H1 (cell line): ENCODE measurements around the gene DCTN1. TPM values are rescaled to one million over a fixed set of nuclear protein-coding genes. Genes with fewer than 3 reads are reported as not detected.
A peak's percentile ranks its signal among the peaks of the same experiment; 100 is the strongest.

ENCODE experiments used
- CTCF ChIA-PET: fragments of 300-600 bp; sonication (Branson Sonifier 250); formaldehyde crosslinking; loops from one replicate; lab custom pipeline; 2021; ENCODE audit not compliant: partially characterized antibody; lab: Charles Lee
- POLR2A ChIA-PET: fragments of 300-600 bp; sonication (Branson Sonifier 250); formaldehyde crosslinking; loops from one replicate; lab custom pipeline; 2021; ENCODE audit warnings: inconsistent platforms; ENCODE audit not compliant: partially characterized antibody; lab: Charles Lee
- DNase-seq, 2 experiments: peaks; one replicate each; pipeline versions ENCODE4 v3.0.0 to v3.0.0-alpha.2; 2010 to 2022; ENCODE audit warnings: low spot score in 2 of 2, low read depth in 1 of 2, mixed read lengths in 1 of 2
- FAIRE-seq: peaks from 2 replicates; lab custom pipeline; 2011; peaks lifted over from hg19 to GRCh38; lab: Jason Lieb, UNC
- H2AFZ ChIP-seq: 2 replicates; pipeline ENCODE4 v1.8.1; 2012; ENCODE audit warnings: low read length, inconsistent platforms
- H2AK5ac ChIP-seq: 2 replicates; pipeline ENCODE4 v1.6.1; 2013; ENCODE audit warnings: low read depth, low read length
- H2BK120ac ChIP-seq: replicated peaks from 2 replicates; pipeline ENCODE3; 2013; ENCODE audit warnings: low read depth, low read length, inconsistent platforms
- H2BK12ac ChIP-seq: 2 replicates; pipeline ENCODE4 v1.6.1; 2013; ENCODE audit warnings: low read depth, low read length
- H2BK15ac ChIP-seq: 2 replicates; pipeline ENCODE4 v1.6.1; 2013; ENCODE audit warnings: low read length
- H2BK20ac ChIP-seq: 2 replicates; pipeline ENCODE4 v1.6.1; 2013; ENCODE audit warnings: low read length
- H2BK5ac ChIP-seq: 2 replicates; pipeline ENCODE4 v1.6.1; 2013; ENCODE audit warnings: low read depth, low read length
- H3K14ac ChIP-seq: 2 replicates; pipeline ENCODE4 v1.6.1; 2013; ENCODE audit warnings: inconsistent platforms; ENCODE audit not compliant: insufficient read length
- H3K18ac ChIP-seq: 2 replicates; pipeline ENCODE4 v1.6.1; 2013; ENCODE audit warnings: low read length; ENCODE audit errors: extremely low read depth
- H3K23ac ChIP-seq: 2 replicates; pipeline ENCODE4 v1.6.1; 2013; ENCODE audit warnings: inconsistent platforms; ENCODE audit not compliant: insufficient read length
- H3K23me2 ChIP-seq: 2 replicates; pipeline ENCODE4 v1.6.1; 2013; ENCODE audit warnings: low read depth, low read length
- H3K27ac ChIP-seq: 2 replicates; pipeline ENCODE4 v1.6.1; 2011; ENCODE audit warnings: low read depth, low read length, inconsistent platforms
- H3K27me3 ChIP-seq, 4 experiments: replicated peaks in 1 of 4; 1 replicate in 1 of 4; 2 replicates in 3 of 4; pipeline versions ENCODE4 v1.6.1 to v1.8.1; 2011 to 2013; ENCODE audit warnings: low read length in 3 of 4, mild to moderate bottlenecking in 3 of 4, inconsistent platforms in 2 of 4, mixed read lengths in 2 of 4, moderate library complexity in 1 of 4; ENCODE audit not compliant: control insufficient read depth in 3 of 4, insufficient read depth in 3 of 4; ENCODE audit errors: extremely low read depth in 1 of 4
- H3K36me3 ChIP-seq, 4 experiments: 2 replicates each; pipeline versions ENCODE4 v1.6.1 to v1.8.1; 2011 to 2013; ENCODE audit warnings: mild to moderate bottlenecking in 4 of 4, low read length in 3 of 4, moderate library complexity in 2 of 4, control low read depth in 1 of 4, inconsistent platforms in 1 of 4; ENCODE audit not compliant: insufficient read depth in 4 of 4, control insufficient read depth in 2 of 4
- H3K4ac ChIP-seq: replicated peaks from 2 replicates; pipeline ENCODE3; 2013; ENCODE audit warnings: low read length, low read depth, mixed read lengths, inconsistent platforms; ENCODE audit not compliant: insufficient read length
- H3K4me1 ChIP-seq, 4 experiments: replicated peaks in 1 of 4; 1 replicate in 1 of 4; 2 replicates in 3 of 4; pipeline versions ENCODE4 v1.6.1 to v1.8.1; 2011 to 2013; ENCODE audit warnings: low read length in 3 of 4, inconsistent platforms in 2 of 4, mixed read lengths in 1 of 4; ENCODE audit not compliant: insufficient read depth in 4 of 4, control insufficient read depth in 3 of 4
- H3K4me2 ChIP-seq, 2 experiments: 2 replicates each; pipeline versions ENCODE4 v1.6.1 to v1.8.1; 2011 to 2013; ENCODE audit warnings: low read depth in 2 of 2, low read length in 2 of 2, control low read depth in 1 of 2, inconsistent platforms in 1 of 2, mild to moderate bottlenecking in 1 of 2; ENCODE audit not compliant: insufficient read depth in 1 of 2
- H3K4me3 ChIP-seq, 4 experiments: fragments of 200-600, 300-600 bp in 1 of 4; sonication (generic), shearing (Covaris generic), sonication (Bioruptor Twin) in 1 of 4; 2 replicates each; pipeline versions ENCODE4 v1.5.1 to v1.8.1; 2011 to 2016; ENCODE audit warnings: low read length in 4 of 4, low read depth in 3 of 4, control low read depth in 2 of 4, inconsistent platforms in 2 of 4, mild to moderate bottlenecking in 2 of 4, mixed read lengths in 1 of 4, moderate library complexity in 1 of 4; ENCODE audit not compliant: insufficient read depth in 2 of 4; ENCODE audit errors: extremely low read depth in 1 of 4
- H3K56ac ChIP-seq: replicated peaks from 2 replicates; pipeline ENCODE3; 2013; ENCODE audit warnings: low read depth, mild to moderate bottlenecking, mixed read lengths, low read length, inconsistent platforms; ENCODE audit not compliant: insufficient read length
- H3K79me1 ChIP-seq: 2 replicates; pipeline ENCODE4 v1.6.1; 2013; ENCODE audit warnings: low read depth, low read length, control low read depth
- H3K79me2 ChIP-seq, 2 experiments: 2 replicates each; pipeline versions ENCODE4 v1.6.1 to v1.8.1; 2012 to 2013; ENCODE audit warnings: low read length in 2 of 2, mild to moderate bottlenecking in 2 of 2, inconsistent platforms in 1 of 2; ENCODE audit not compliant: insufficient read depth in 2 of 2, control insufficient read depth in 1 of 2
- H3K9ac ChIP-seq, 4 experiments: replicated peaks in 1 of 4; 1 replicate in 1 of 4; 2 replicates in 3 of 4; pipeline versions ENCODE4 v1.6.1 to v1.8.1; 2011 to 2013; ENCODE audit warnings: low read depth in 3 of 4, low read length in 3 of 4, control low read depth in 2 of 4, mild to moderate bottlenecking in 2 of 4, moderate library complexity in 2 of 4, inconsistent platforms in 1 of 4; ENCODE audit errors: extremely low read depth in 1 of 4
- H3K9me3 ChIP-seq, 2 experiments: 2 replicates each; pipeline versions ENCODE4 v1.6.1 to v1.8.1; 2012 to 2013; ENCODE audit warnings: mild to moderate bottlenecking in 2 of 2, moderate library complexity in 2 of 2, control low read depth in 1 of 2, inconsistent platforms in 1 of 2, low read depth in 1 of 2, low read length in 1 of 2, mixed read lengths in 1 of 2; ENCODE audit not compliant: insufficient read depth in 2 of 2
- H4K20me1 ChIP-seq, 2 experiments: replicated peaks in 1 of 2; 2 replicates each; pipeline versions ENCODE3 to v1.8.1; 2011 to 2013; ENCODE audit warnings: inconsistent platforms in 2 of 2, low read length in 2 of 2, mild to moderate bottlenecking in 1 of 2; ENCODE audit not compliant: insufficient read depth in 2 of 2, control insufficient read depth in 1 of 2
- H4K5ac ChIP-seq: 2 replicates; pipeline ENCODE4 v1.6.1; 2013; ENCODE audit warnings: low read length, low read depth, mixed read lengths, inconsistent platforms; ENCODE audit not compliant: insufficient read length
- H4K8ac ChIP-seq: 2 replicates; pipeline ENCODE4 v1.8.0; 2013; ENCODE audit warnings: mild to moderate bottlenecking, moderate library complexity, low read length, inconsistent platforms; ENCODE audit not compliant: insufficient read depth; ENCODE audit errors: extremely low read depth
- H4K91ac ChIP-seq: replicated peaks from 2 replicates; pipeline ENCODE3; 2013; ENCODE audit warnings: low read length, mixed read lengths, inconsistent platforms; ENCODE audit not compliant: insufficient read length
- GTF2F1 ChIP-seq: IDR thresholded peaks from 2 replicates; pipeline ENCODE4 v1.6.1; 2012; ENCODE audit warnings: low read depth, low read length, improper control_type of control experiment, borderline replicate concordance
- JUN ChIP-seq: IDR thresholded peaks from 2 replicates; pipeline ENCODE4 v1.6.1; 2011; ENCODE audit warnings: low read depth, mild to moderate bottlenecking, improper control_type of control experiment, low read length
- MAX ChIP-seq: IDR thresholded peaks from 2 replicates; pipeline ENCODE4 v1.6.1; 2012; ENCODE audit warnings: inconsistent platforms
- SAP30 ChIP-seq: fragments of 300-600 bp; sonication (generic); IDR thresholded peaks from 2 replicates; pipeline ENCODE4 v1.7.1; 2012; ENCODE audit warnings: low read length, moderate library complexity, mild to moderate bottlenecking, inconsistent platforms; ENCODE audit not compliant: insufficient read depth, insufficient replicate concordance
- SP1 ChIP-seq: IDR thresholded peaks from 2 replicates; pipeline ENCODE4 v1.6.1; 2011; ENCODE audit warnings: low read depth, low read length
- SUZ12 ChIP-seq: fragments of 200-600 bp; sonication (generic); IDR thresholded peaks from 2 replicates; pipeline ENCODE4 v1.6.1; 2012; ENCODE audit warnings: mild to moderate bottlenecking, inconsistent platforms, low read length, moderate library complexity, mixed read lengths
- WGBS, 2 experiments: shearing (Covaris generic) in 1 of 2; methylation state at CpG; one replicate each; pipeline versions ENCODE4 v1.1.6 to v1.1.7; 2013 to 2015; ENCODE audit warnings: low lambda C conversion rate in 2 of 2, mixed read lengths in 2 of 2, inconsistent platforms in 1 of 2, low coverage in 1 of 2, missing lambda C conversion rate in 1 of 2; ENCODE audit not compliant: insufficient replicate concordance in 2 of 2, insufficient coverage in 1 of 2, insufficient read length in 1 of 2; ENCODE audit errors: extremely low coverage in 1 of 2, missing lambda C conversion rate in 1 of 2; 5-methylcytosine and 5-hydroxymethylcytosine counted together
- polyA plus RNA-seq, 7 experiments: library from polyadenylated mRNA; depleted of rRNA in 3 of 7; stranded (reverse) in 5 of 7; unstranded in 2 of 7; fragments of >200 nt in 5 of 7; fragments of 200-250 nt in 2 of 7; gene quantifications; 1 replicate in 5 of 7; 2 replicates in 1 of 7; 4 replicates in 1 of 7; pipeline versions ENCODE4 v1.2.1 to v1.2.3, GENCODE V29; 2011 to 2013; ENCODE audit warnings: missing spikeins in 2 of 7, mixed read lengths in 2 of 7
- total RNA-seq: library from RNA; stranded (reverse); fragmentation: NEBNext Ultra II Directional; extraction: Animal tissue kit (Norgen Biotek cat#: 25700); gene quantifications from 2 replicates; pipeline ENCODE4 v1.2.1, GENCODE V29; 2021

The DCTN1 gene
- total and polyA plus RNA-seq, 2 of the 8 experiments (the other 6 are each of a cell fraction or from before 2014, with no cell fraction given) = 105 to 162 TPM

- no peak overlapping the region for H4K5ac ChIP-seq
- H3K36me3 ChIP-seq = no peaks in the 10 kb centered on the region
- no peak overlapping the region for H3K4me2 ChIP-seq
- no peak overlapping the region for H4K8ac ChIP-seq
- H3K14ac ChIP-seq = no peak overlapping the region
- H2AFZ ChIP-seq = no peak overlapping the region
- H3K4me3 ChIP-seq = no peak overlapping the region
- FAIRE-seq = no peak
- no peak overlapping the region for H2BK15ac ChIP-seq
- no peak overlapping the region for H2BK20ac ChIP-seq
- no peak overlapping the region for H2BK5ac ChIP-seq
- no peak overlapping the region for H2BK120ac ChIP-seq
- no peaks in the 10 kb centered on the region for H3K79me2 ChIP-seq
- no peak overlapping the region for H3K18ac ChIP-seq
- H3K56ac ChIP-seq = no peak overlapping the region
- no peak overlapping the region for H3K4ac ChIP-seq
- no peak overlapping the region for H2BK12ac ChIP-seq
- ChIA-PET POLR2A (no interaction called here), CTCF (interaction anchor here (0.9 to 3.0 kb wide), 6 partner anchors 8 to 63 kb away, joined by 3 to 20 read pairs (median 4); no protein-coding TSS in a partner anchor)
- H2AK5ac ChIP-seq = no peak overlapping the region
- no peak overlapping the region for H3K9ac ChIP-seq
- H3K27ac ChIP-seq = no peak overlapping the region
- no peaks in the 10 kb centered on the region for H3K4me1 ChIP-seq
- H3K27me3 ChIP-seq = no peaks in the 10 kb centered on the region
- DNase-seq = peak in 1 of 2 experiments; percentile 3
- TF ChIP-seq JUN = no peak
- no peak for TF ChIP-seq SUZ12
- TF ChIP-seq MAX = no peak
- TF ChIP-seq SP1 = no peak
- no peak for TF ChIP-seq SAP30
- TF ChIP-seq GTF2F1 = no peak
- H3K79me1 ChIP-seq = no peaks in the 10 kb centered on the region
- no peaks in the 10 kb centered on the region for H4K20me1 ChIP-seq
- H3K23ac ChIP-seq = no peak overlapping the region
- H3K23me2 ChIP-seq = no peaks in the 10 kb centered on the region
- no peak overlapping the region for H4K91ac ChIP-seq
- 92% methylated on average over 2 of the region's 2 CpGs; no CpG with 5 or more reads in 1 of the 2 experiments for WGBS, 2 experiments
- no peaks in the 10 kb centered on the region for H3K9me3 ChIP-seq
Observed at GRCh38 chr2:74313497-74313896, 66.6 kb downstream of the DCTN1 start.
